ENCODE data around the gene SLC23A2.

GRCh38 chr20:4957187-4957586 lies 44.1 kb downstream of the SLC23A2 start:
- TF ChIP-seq CTCF (IDR thresholded peaks at IDR 0.05; ENCODE audit: low read depth, low read length, poor library complexity, severe bottlenecking) (no peak), EZH2phosphoT487 (IDR thresholded peaks at IDR 0.05; ENCODE audit: borderline replicate concordance, low read length) (no peak)
